ENCODE results near the gene ZNRF3.
A peak's percentile ranks its signal among the peaks of the same experiment; 100 is the strongest.
"Not testable (repeated sequence)": the region's sequence is repeated elsewhere in the genome, so short reads cannot be mapped to it uniquely, and the experiment has no call there.

The ZNRF3 gene

DNA sequence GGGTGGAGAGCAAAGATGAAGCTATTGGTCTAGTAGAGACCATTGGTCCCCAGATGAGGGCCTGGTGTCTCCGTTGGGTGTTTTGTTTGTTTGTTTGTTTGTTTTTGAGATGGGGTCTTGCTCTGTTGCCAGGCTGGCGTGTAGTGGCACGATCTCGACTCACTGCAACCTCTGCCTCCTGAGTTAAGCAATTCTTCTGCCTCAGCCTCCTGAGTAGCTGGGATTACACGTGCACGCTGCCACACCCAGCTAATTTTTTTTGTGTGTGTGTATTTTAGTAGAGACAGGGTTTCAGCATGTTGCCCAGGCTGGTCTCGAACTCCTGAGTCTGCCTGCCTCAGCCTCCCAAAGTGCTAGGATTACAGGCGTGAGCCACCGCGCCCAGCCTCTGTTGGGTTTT, 25.4 kb downstream of the ZNRF3 start:
- DNase-seq = not testable (repeated sequence)

DNA sequence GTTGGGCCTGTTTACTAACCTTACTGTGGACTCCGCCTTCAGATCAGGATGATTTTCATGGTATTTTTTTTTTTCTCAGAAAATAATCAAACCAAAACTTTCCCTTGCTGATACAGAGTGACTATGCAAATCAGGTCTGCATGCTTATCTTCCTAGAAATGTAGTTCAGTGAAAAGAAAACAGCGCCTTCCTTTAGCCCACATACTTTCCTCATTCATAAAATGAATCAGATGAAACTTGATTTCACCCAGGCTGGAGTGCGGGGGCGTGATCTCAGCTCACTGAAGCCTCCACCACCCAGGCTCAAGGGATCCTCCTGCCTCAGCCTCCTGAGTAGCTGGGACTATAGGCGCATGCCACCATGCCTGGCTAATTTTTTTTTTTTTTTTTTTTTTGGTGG, 26.0 kb downstream of the ZNRF3 start:
- DNase-seq = no peak

DNA sequence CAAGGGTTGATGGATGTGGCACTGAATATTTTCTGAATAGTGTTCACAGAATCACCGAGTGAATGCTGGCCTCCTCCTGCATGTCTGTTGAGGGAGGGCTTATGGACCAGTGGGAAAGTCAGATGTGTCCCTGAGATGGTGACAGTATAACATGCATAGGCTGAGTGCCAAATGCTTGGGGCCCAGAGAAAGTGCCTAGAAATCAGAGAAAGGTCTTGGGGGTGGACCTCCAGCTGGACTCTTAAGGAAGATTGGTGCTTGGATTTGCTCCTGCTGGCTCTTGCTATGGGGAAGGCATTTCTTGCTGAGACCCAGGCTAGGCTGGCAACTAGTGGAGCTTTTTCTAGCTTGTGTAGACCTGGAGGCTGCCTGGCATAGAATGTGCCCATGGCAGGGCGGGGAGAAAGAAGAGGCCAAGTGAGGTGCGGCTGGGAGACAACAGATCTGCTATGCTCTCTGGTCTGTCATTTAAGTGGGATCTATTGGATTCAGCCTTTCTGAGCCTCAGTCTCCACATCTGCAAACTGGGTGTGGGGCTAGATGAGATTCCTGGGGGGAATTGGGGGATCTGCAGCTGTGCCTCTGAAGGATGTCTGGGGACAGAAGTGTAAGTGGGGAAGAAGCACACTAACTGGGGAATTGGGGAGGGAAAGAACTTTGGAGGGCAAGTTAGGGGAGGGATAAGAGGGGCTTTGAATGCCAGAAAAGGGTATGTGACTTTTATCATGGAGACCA, 27.4 kb downstream of the ZNRF3 start:
- no peak for DNase-seq

DNA sequence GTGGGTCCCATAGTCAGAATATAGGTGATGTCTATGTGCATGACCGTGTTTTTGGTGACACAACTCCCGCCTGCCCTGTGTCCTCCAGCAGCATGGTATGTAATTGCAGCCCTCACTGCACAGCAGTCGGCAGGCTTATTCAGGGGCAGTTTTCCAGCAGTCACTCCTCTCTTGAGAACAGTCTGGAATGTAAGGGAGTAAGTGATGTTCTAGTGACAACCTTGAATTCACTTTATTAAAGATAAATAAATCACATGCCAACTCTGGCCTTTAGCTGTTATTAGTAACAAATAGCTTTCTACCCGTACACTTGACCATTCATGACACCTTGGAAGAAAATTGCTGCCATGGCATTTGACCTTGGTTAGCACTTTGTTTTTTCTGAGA, 27.9 kb downstream of the ZNRF3 start:
- DNase-seq = no peak

- DNase-seq = peak; percentile 38
Observed at GRCh38 chr22:28911777-28912669, 28.7 kb downstream of the ZNRF3 start.

DNA sequence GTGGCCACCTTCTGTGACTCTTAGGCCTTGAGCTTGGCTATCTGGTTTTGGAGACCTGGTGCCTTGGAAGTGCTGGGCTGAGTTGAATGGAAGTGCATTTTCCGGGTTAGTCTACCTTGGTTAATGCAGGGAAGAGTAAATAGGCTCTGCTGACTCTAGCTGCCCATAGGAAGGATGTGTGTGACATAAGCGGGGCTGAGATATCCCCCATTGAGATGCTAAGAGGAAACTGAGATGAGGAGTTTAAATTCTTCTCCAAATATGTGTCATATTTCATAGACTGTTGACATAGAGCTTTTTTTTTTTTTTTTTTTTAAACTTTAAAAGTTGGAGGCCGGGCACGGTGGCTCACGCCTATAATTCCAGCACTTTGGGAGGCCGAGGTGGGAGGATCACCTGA, 30.8 kb downstream of the ZNRF3 start:
- no peak for DNase-seq

DNA sequence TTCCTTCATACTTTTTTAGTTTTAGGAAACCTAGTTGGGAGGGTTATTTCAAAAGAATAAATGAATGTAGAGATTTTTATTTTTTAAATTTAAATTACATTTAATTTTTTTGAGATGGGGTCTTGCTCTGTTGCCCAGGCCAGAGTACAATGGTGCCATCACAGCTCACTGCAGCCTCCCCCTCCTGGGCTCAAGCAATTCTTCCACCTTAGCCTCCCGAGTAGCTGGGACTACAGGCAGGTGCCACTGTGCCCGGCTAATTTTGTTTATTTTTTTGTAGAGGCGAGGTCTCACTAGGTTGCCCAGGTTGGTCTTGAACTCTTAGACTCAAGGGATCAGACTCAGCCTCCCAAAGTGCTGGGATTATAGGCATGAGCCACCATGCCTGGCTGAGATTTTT, 32.6 kb downstream of the ZNRF3 start:
- DNase-seq = no peak

- peak; percentile 70 for DNase-seq
Observed at GRCh38 chr22:28917747-28918549, 34.6 kb downstream of the ZNRF3 start.

DNA sequence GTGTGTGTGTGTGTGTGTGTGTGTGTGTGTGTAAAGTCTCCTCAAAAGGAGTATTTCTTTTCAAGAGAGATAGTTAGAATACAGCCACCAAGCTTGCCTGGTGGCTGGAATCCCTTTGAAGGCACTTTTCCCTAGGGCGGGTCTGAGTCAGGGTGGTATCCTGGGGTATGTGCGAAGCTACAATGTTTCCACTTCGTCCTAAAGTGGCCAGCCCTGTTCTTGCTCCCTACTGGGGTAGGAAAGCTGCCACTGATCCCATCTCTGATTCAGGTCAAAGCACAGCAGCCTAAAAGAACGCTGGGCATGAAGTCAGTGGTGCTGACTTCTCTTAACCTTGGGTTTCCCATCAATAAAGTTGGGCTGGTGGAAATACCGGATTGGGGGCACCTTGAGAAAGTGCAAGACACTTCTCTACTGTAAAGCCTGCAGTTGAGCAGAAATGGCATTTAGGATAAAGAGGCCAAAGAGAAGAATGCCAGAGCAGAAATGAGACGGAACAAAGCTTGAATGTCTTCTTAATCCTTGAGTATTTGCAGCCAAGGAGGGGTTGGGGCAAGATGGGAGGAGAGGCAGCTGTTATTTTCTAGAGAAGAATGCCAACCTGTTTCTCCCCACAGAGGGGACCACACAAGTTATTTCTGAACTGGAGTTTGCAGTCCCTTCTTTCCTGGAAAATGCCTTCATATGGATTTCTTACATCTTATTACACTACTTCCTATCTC, 35.3 kb downstream of the ZNRF3 start:
- DNase-seq = no peak

DNA sequence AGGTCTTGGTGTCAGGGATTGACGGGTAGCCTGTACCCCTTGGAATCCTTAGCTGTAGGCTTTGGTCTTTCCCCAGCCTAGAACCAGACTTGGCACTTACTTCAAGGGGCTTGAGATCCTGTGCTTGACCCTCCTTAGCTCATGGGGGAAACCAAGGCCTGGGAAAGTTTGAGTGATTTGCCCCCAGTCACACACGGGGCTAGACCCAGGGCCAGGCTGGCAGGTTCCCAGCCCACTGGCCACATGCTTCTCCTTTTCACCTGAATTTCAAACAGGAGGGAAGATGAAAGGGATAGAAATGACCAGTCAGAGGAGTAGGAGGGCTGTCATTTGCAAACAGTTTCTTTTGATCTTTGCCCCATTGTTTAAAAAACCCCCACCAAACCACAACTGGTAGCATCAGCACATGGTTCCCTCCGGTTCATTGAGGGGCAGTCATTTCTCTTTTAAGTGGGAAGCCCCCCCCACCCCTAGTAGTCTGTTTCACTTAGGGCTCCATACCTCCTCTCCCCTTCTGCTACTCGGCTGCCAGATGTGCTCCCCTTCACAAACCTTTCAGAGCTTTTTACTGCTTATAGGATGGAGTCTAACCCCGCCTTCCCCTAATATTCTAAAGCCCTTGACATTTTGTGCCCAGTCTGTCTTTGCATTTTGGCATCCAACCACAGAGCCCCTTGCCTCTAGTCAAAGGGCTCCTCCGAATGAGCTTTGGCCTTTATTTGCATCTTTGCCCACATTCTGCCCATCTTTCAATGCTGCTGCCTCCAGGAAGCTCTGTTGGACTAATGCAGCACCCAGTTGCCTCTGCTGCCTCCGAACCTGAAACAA, 37.6 kb downstream of the ZNRF3 start:
- DNase-seq = no peak

GRCh38 chr22:28921585-28921879, 38.2 kb downstream of the ZNRF3 start:
- no peak for DNase-seq

GRCh38 chr22:28922540-28923244, 39.3 kb downstream of the ZNRF3 start:
- no peak for DNase-seq

DNA sequence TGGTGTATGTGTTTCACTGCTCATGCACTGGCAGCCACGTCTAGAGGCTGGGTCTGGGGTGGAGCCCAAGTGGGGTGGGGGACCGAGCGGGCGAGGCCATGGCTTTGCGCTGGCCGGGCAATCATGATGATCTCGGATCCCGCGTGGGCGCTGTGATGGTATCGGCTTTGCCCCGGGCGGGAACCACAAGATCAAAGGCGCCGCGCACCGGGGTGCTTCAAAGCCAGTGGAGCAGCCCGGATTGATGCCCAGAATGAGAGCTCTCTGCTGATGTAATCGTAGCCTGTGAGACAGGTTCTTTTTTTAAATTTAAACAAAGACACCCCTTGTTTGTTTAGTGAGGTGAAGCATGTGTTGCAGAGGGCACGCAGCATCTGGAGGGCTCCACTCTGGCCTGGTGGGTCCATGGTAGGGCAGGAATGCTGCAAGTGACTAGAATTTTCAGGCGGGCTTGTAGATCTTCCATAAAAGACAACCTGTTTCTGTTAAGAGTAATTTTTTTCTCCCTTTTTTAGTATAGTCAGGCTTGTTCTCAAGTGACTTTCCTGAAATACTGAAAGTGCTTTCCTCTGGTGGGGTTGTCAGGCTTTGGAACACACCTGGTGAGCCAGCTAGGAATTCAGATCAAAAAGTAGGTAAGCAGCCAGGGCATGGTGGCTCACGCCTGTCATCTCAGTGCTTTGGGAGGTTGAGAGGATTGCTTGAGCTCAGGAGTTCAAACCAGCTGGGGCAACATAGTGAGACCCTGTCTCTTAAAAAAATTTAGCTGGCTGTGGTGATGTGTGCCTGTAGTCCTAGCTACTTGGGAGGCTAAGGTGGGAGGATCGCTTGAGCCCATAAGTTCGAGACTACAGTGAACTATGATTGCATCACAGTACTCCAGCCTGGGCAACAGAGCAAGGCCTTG, 40.7 kb downstream of the ZNRF3 start:
- no peak for DNase-seq

GRCh38 chr22:28925916-28926315, 42.5 kb downstream of the ZNRF3 start:
- DNase-seq = no peak

- DNase-seq = no peak
Observed at GRCh38 chr22:28927630-28928029, 44.3 kb downstream of the ZNRF3 start.

GRCh38 chr22:28929197-28929596, 45.8 kb downstream of the ZNRF3 start:
- no peak for DNase-seq

DNA sequence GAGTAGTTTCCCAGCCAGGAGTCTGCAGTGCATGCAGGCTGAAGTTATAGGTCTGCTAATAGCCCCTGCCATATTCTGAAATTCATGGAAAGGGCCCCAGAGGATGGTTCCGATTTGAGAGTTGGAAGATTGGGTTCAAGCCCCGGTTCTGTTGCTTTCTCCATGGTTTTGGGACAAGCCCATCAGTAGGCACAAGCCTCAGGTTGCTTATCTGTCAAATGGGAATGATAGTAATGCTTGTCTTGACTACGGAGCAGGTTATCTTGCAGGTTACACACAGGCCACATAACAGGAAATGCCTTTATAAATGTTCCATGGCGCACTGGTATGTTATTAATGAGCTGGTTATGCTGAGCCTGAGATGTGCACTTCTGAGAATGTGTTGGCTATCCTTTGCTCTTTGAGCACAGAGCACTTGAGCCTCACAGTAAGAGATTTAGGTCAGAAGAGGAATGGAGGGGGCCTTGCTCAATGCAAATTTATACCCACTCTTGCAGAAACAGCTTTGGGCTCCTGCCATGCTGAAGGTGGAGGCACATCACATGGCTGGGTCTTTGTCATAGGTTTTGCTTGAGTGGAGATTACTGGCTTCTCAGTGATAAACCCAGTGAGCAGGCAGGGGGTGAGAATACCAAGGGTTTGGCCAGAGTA, 47.1 kb downstream of the ZNRF3 start:
- no peak for DNase-seq

- no peak for DNase-seq
Observed at GRCh38 chr22:28931844-28932567, 48.6 kb downstream of the ZNRF3 start.

GRCh38 chr22:28933321-28933720, 49.9 kb downstream of the ZNRF3 start:
- no peak for DNase-seq
